SU-DHL-6 (cell line): Measurements from ENCODE around the gene CDK4.

Experiments
- H2AFZ ChIP-seq: fragments of 200-600 bp; sonication (generic); 2 replicates; pipeline ENCODE4 v1.6.1; 2014; ENCODE audit warnings: low read depth, mild to moderate bottlenecking, moderate library complexity, mixed read lengths, antibody characterized with exemption, low read length; ENCODE audit not compliant: severe bottlenecking
- H3F3A ChIP-seq: fragments of 200-600 bp; shearing (Covaris generic); 2 replicates; pipeline ENCODE4 v1.6.0; 2016; ENCODE audit warnings: antibody characterized with exemption, mild to moderate bottlenecking; ENCODE audit not compliant: insufficient read depth
- H3K27ac ChIP-seq: fragments of 200-600 bp; sonication (generic); 2 replicates; pipeline ENCODE4 v1.5.1; 2016; ENCODE audit warnings: low read depth, mild to moderate bottlenecking, low read length, moderate library complexity, mixed read lengths
- H3K27me3 ChIP-seq: fragments of 200-600 bp; sonication (generic), shearing (Covaris generic); 2 replicates; pipeline ENCODE4 v1.6.0; 2014; ENCODE audit warnings: mild to moderate bottlenecking, low read length
- H3K36me3 ChIP-seq: fragments of 200-600 bp; sonication (generic); 2 replicates; pipeline ENCODE4 v1.6.1; 2014; ENCODE audit warnings: mild to moderate bottlenecking, low read length, mixed read lengths
- H3K4me2 ChIP-seq: fragments of 300-600, 200-600 bp; shearing (Covaris generic), sonication (generic); 2 replicates; pipeline ENCODE4 v1.6.0; 2014; ENCODE audit warnings: low read length, low read depth, mild to moderate bottlenecking; ENCODE audit not compliant: poor library complexity, severe bottlenecking
- H3K4me3 ChIP-seq: fragments of 200-600 bp; sonication (generic); 2 replicates; pipeline ENCODE4 v1.5.1; 2014; ENCODE audit warnings: antibody characterized with exemption, low read length, mild to moderate bottlenecking, mixed read lengths; ENCODE audit not compliant: insufficient read depth, poor library complexity, severe bottlenecking
- H3K79me2 ChIP-seq: fragments of 200-600 bp; sonication (generic); 2 replicates; pipeline ENCODE4 v1.6.1; 2014; ENCODE audit warnings: mild to moderate bottlenecking, low read length, moderate library complexity; ENCODE audit not compliant: insufficient read depth
- H3K9ac ChIP-seq: fragments of 200-600 bp; sonication (generic); 2 replicates; pipeline ENCODE4 v1.7.0; 2014; ENCODE audit warnings: mild to moderate bottlenecking, low read length
- H3K9me2 ChIP-seq: fragments of 200-600 bp; sonication (generic); replicated peaks from 2 replicates; pipeline ENCODE4 v1.6.1; 2014; ENCODE audit warnings: low read length; ENCODE audit not compliant: insufficient read depth
- H3K9me3 ChIP-seq: fragments of 200-600 bp; sonication (generic); 2 replicates; pipeline ENCODE4 v1.6.1; 2014; ENCODE audit warnings: low read length, mixed read lengths; ENCODE audit not compliant: insufficient read depth
- H4K20me1 ChIP-seq: fragments of 200-600 bp; sonication (generic); 2 replicates; pipeline ENCODE4 v1.6.1; 2014; ENCODE audit warnings: low read depth, mild to moderate bottlenecking, antibody characterized with exemption, low read length, moderate library complexity, mixed read lengths
- CTCF ChIP-seq: fragments of 200-600 bp; sonication (generic); IDR thresholded peaks from one replicate; pipeline ENCODE4 v1.5.1; 2017; ENCODE audit warnings: antibody characterized with exemption, mild to moderate bottlenecking, low read length, moderate library complexity; ENCODE audit not compliant: insufficient read depth, poor library complexity, severe bottlenecking
- EZH2phosphoT487 ChIP-seq: fragments of 200-600 bp; sonication (generic), shearing (Covaris generic); conservative IDR thresholded peaks from 2 replicates; pipeline ENCODE4 v1.6.1; 2018; ENCODE audit warnings: mild to moderate bottlenecking, antibody characterized with exemption, low read length, moderate library complexity, mixed read lengths

CDK4 gene

GRCh38 chr12:57725851-57726150 lies 26.3 kb downstream of the CDK4 start:
- Histone ChIP-seq H3K4me2 (no peak overlapping the region), H2AFZ (no peak overlapping the region)

GRCh38 chr12:57724936-57725740 lies 27.0 kb downstream of the CDK4 start:
- Histone ChIP-seq H3K27ac (no peak overlapping the region), H3K27me3 (no peaks in the 10 kb centered on the region), H3K4me2 (no peak overlapping the region)

More at GRCh38 chr12:57725851-57726150, 26.3 kb downstream of the CDK4 start:
- Histone ChIP-seq H3K27ac (no peak overlapping the region), H3K9me3 (no peaks in the 10 kb centered on the region), H3K9ac (no peak overlapping the region), H3F3A (no peaks in the 10 kb centered on the region), H3K9me2 (no peaks in the 10 kb centered on the region), H3K4me3 (no peak overlapping the region), H3K27me3 (no peaks in the 10 kb centered on the region), H4K20me1 (no peaks in the 10 kb centered on the region), H3K36me3 (0 out of 2 replicates have a peak, but pooled peaks cover 3% of the 10 kb centered on the region), H3K79me2 (no peaks in the 10 kb centered on the region)
- no peak for TF ChIP-seq EZH2phosphoT487
- TF ChIP-seq CTCF, result no peak

GRCh38 chr12:57724003-57724935 lies 27.8 kb downstream of the CDK4 start:
- Histone ChIP-seq H2AFZ (no peak overlapping the region), H3K27me3 (no peaks in the 10 kb centered on the region), H4K20me1 (no peaks in the 10 kb centered on the region), H3K79me2 (no peaks in the 10 kb centered on the region), H3K4me3 (no peak overlapping the region), H3K9me3 (no peaks in the 10 kb centered on the region), H3F3A (no peaks in the 10 kb centered on the region), H3K9ac (no peak overlapping the region), H3K36me3 (no peaks in the 10 kb centered on the region), H3K9me2 (no peaks in the 10 kb centered on the region), H3K4me2 (no peak overlapping the region), H3K27ac (no peak overlapping the region)
- TF ChIP-seq CTCF (no peak), EZH2phosphoT487 (no peak)

More at GRCh38 chr12:57724936-57725740, 27.0 kb downstream of the CDK4 start:
- Histone ChIP-seq H3K9me3 (no peaks in the 10 kb centered on the region), H3K9me2 (no peaks in the 10 kb centered on the region), H3K36me3 (0 out of 2 replicates have a peak, but pooled peaks cover 2% of the 10 kb centered on the region), H3F3A (no peaks in the 10 kb centered on the region), H3K79me2 (no peaks in the 10 kb centered on the region), H2AFZ (no peak overlapping the region), H3K9ac (no peak overlapping the region), H3K4me3 (no peak overlapping the region), H4K20me1 (no peaks in the 10 kb centered on the region)
- TF ChIP-seq EZH2phosphoT487 (no peak), CTCF (no peak)
